ENCODE data around the gene NCKAP5. TPM values are rescaled to one million over a fixed set of nuclear protein-coding genes. Genes with fewer than 3 reads are reported as not detected.

NCKAP5 gene
- total RNA-seq, 1 donor from 2014 or later: not detected

DNA sequence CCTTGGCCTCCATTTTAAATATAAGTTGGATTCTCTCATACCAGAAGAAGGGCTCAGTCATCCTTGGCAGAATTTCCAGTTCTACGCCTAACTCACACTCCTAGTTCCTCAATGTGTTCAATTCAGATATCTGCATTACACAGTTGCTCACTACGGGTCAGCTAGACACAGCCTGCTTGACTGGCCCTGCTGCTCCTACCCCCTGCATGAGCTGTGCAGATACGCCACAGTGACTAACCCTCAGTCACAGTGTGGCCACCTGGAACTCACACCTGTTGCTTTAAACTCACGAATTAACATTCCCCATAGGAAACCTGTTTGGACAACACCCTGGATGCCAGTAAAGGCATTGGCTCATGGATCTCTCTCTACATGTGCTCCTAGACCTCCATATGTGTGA lies 429.6 kb downstream of the NCKAP5 start:
- no peaks in the 10 kb centered on the region for H3K27me3 Mint-ChIP-seq
- H3K27ac Mint-ChIP-seq: no peak overlapping the region
- no peaks in the 10 kb centered on the region for H3K4me1 Mint-ChIP-seq
- no peak for DNase-seq
- intact Hi-C loops (cut with micrococcal nuclease): no loop called here
- no peaks in the 10 kb centered on the region for H3K36me3 Mint-ChIP-seq (ENCODE audit: low read depth)
- H3K4me3 Mint-ChIP-seq: no peak overlapping the region
- no peaks in the 10 kb centered on the region for H3K9me3 Mint-ChIP-seq

DNA sequence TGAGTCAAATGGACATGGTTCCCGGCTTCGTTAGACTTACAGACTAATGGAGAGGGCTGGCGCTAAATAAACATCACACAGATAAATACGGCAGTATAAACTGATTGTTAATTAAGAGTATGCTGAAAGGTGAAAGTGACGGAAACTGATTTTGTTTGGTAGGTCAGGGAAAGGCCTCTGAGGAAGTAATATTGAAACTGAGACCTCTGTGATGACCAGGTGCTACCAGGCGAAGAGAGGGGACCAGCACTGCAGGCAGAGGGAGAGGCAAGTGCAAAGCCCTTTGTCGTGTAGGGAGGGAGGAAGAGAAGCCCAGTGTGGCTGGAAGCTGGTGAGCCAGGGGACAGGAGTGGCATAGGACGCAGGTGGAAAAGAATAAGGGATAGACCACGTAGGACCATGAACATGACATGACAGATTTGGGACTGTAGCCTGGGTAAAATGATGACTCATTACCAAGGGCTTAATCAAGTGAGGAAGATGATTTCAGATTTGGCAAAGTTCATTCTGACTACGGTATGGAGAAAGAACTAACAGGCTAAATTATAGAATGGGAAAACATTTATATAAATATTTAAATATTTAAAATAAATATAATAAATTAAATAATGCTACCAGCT lies 433.1 kb downstream of the NCKAP5 start:
- H3K4me3 Mint-ChIP-seq: no peak overlapping the region
- H3K4me1 Mint-ChIP-seq: no peaks in the 10 kb centered on the region
- intact Hi-C loops (cut with micrococcal nuclease): no loop called here
- H3K36me3 Mint-ChIP-seq (ENCODE audit: low read depth): no peaks in the 10 kb centered on the region
- no peaks in the 10 kb centered on the region for H3K9me3 Mint-ChIP-seq
- H3K27ac Mint-ChIP-seq: no peak overlapping the region
- no peaks in the 10 kb centered on the region for H3K27me3 Mint-ChIP-seq
- no peak for DNase-seq

DNA sequence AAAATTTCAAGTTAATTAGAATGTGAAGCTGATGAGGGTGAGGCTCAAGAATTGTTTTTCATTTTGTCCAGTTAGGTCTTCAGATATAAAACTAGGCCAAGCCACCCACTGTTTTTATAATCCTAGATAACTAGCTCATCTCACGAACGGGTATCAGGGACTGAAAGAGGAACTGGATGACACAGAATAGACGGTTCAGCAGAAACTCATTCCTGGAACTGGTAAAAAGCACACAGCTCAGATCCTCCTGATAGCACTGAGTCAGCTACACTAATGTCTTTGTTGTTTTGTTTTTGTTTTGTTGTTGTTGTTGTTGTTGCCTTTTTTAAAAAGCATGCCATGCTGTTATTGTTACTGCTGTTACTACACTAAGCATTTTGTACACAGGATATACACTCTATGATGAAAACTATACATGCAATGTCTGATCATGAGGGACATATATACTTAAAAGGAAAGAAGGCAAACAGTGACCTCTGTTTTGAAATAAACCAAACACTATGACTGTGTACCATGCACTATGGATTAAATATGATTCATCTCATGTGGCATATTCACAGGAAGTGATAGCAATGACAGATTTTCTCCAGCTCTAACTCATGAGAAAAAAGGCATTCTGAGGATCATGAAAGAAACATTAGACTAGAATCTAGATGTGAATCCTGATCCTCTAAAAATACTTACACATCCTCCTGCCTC lies 437.6 kb downstream of the NCKAP5 start:
- Mint-ChIP-seq H3K4me3 (no peak overlapping the region), H3K36me3 (ENCODE audit: low read depth) (no peaks in the 10 kb centered on the region), H3K27ac (peak overlapping the region; percentile 66), H3K9me3 (no peaks in the 10 kb centered on the region), H3K4me1 (no peaks in the 10 kb centered on the region), H3K27me3 (no peaks in the 10 kb centered on the region)
- intact Hi-C loops (cut with micrococcal nuclease): no loop called here
- DNase-seq: no peak

DNA sequence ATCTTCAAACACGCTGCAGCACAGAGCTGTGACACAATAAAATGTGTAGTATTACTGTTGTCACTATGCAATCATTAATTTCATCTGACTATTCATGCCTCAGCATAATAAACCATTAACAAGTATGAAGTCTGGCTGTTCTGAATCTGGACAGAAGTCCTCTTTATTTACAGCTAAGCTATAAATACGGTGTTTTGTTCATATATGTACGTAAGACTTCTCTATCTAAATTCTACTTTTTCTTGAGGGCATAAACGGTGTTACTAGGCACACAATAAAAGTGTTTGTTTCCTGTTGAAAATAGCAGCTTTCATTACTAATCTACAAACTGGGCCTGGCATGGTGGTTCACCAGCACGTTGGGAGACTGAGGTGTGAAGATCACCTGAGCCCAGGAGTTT lies 443.8 kb downstream of the NCKAP5 start:
- no peaks in the 10 kb centered on the region for H3K36me3 Mint-ChIP-seq (ENCODE audit: low read depth)
- no peak overlapping the region for H3K27ac Mint-ChIP-seq
- H3K4me3 Mint-ChIP-seq: no peak overlapping the region
- DNase-seq: no peak
- H3K4me1 Mint-ChIP-seq: no peaks in the 10 kb centered on the region
- intact Hi-C loops (cut with micrococcal nuclease): no loop called here
- no peaks in the 10 kb centered on the region for H3K27me3 Mint-ChIP-seq
- H3K9me3 Mint-ChIP-seq: no peaks in the 10 kb centered on the region

DNA sequence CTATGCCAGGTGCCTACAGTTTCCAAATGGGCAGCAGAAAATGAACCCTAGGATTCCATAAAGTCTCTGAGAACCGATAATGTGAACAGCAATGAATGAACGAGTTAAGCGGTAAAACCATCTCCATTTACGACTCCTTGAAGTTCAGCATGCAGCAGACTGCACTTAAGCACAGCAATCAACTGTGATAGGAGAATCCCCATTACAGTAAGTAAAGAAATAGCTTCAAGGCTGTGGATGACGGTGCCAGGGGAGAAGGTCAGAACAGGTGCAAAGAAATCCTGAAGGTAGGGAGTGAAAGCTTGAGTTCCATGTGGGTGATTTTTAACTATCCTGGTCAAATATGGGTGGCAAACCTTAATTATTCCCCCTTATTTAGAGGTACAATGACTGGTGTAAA lies 444.4 kb downstream of the NCKAP5 start:
- no peaks in the 10 kb centered on the region for H3K4me1 Mint-ChIP-seq
- H3K9me3 Mint-ChIP-seq: no peaks in the 10 kb centered on the region
- H3K27me3 Mint-ChIP-seq: no peaks in the 10 kb centered on the region
- intact Hi-C loops (cut with micrococcal nuclease): no loop called here
- no peak overlapping the region for H3K4me3 Mint-ChIP-seq
- no peak overlapping the region for H3K27ac Mint-ChIP-seq
- no peaks in the 10 kb centered on the region for H3K36me3 Mint-ChIP-seq (ENCODE audit: low read depth)
- DNase-seq: no peak

DNA sequence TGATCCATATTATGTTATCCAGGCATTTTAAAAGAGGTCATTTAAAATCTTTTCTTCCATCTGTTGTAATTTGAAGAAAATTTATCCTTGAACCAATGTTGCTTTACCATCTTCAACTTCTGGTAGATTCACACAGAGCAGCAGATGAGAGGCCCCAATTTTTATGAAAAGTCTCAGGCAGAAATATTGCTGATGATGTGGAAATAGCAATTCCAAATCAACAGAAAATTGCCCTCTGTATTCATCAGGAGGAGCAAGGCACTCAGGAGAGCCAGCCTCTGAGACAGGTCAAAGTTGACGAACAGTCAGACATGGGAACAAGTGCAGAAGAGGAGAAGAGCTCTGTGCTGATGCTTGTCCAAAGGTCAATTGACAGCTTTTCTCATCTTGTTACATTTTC lies 444.9 kb downstream of the NCKAP5 start:
- H3K27ac Mint-ChIP-seq: no peak overlapping the region
- no peak for DNase-seq

DNA sequence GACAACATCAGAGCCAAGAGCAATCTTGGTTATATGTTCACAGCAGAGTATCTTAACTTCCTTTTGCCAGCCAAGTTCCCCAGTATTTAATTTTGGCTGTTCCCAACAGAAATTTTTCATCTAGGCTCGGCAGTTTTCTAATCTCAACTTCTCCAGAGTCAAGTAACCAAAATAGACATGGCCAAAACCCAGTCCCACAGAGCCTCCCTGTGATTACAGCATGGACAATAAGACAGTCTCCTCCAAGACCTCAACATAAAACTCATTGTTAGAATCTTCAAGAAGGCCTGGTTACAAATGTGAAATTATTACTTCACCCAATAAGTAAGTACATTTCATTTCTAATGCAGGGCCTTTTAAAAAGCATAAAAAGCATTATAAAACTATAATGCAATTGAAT lies 445.7 kb downstream of the NCKAP5 start:
- no peaks in the 10 kb centered on the region for H3K9me3 Mint-ChIP-seq
- no peak overlapping the region for H3K27ac Mint-ChIP-seq
- no peaks in the 10 kb centered on the region for H3K36me3 Mint-ChIP-seq (ENCODE audit: low read depth)
- H3K4me1 Mint-ChIP-seq: no peaks in the 10 kb centered on the region
- no peak overlapping the region for H3K4me3 Mint-ChIP-seq
- no peaks in the 10 kb centered on the region for H3K27me3 Mint-ChIP-seq
- intact Hi-C loops (cut with micrococcal nuclease): no loop called here
- no peak for DNase-seq

More for the DNA sequence above, 444.9 kb downstream of the NCKAP5 start:
- H3K4me1 Mint-ChIP-seq: no peaks in the 10 kb centered on the region
- H3K36me3 Mint-ChIP-seq (ENCODE audit: low read depth): no peaks in the 10 kb centered on the region
- no peaks in the 10 kb centered on the region for H3K27me3 Mint-ChIP-seq
- intact Hi-C loops (cut with micrococcal nuclease): no loop called here
- no peaks in the 10 kb centered on the region for H3K9me3 Mint-ChIP-seq
- H3K4me3 Mint-ChIP-seq: no peak overlapping the region

DNA sequence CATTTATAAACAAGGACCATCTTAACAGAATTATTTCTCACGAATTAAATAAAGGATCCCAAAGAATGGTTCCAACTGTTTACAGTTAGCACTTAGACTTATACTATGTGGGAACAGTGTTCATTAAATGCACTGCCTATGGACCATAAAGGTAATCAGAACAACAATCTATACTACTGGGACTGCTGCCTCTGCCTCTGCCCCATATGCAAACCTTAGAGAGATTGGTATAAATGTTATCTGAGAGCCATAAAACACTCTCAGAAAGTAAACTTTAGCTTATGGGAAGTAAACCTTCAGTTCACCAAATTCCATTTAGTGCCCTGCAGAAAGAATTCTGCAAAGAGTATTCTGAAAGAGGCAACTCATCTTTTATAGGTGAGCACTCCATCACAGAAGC lies 448.0 kb downstream of the NCKAP5 start:
- intact Hi-C loops (cut with micrococcal nuclease): no loop called here
- Mint-ChIP-seq H3K4me3 (no peak overlapping the region), H3K27me3 (no peaks in the 10 kb centered on the region), H3K36me3 (ENCODE audit: low read depth) (no peaks in the 10 kb centered on the region), H3K9me3 (no peaks in the 10 kb centered on the region), H3K27ac (no peak overlapping the region), H3K4me1 (no peaks in the 10 kb centered on the region)
- no peak for DNase-seq

DNA sequence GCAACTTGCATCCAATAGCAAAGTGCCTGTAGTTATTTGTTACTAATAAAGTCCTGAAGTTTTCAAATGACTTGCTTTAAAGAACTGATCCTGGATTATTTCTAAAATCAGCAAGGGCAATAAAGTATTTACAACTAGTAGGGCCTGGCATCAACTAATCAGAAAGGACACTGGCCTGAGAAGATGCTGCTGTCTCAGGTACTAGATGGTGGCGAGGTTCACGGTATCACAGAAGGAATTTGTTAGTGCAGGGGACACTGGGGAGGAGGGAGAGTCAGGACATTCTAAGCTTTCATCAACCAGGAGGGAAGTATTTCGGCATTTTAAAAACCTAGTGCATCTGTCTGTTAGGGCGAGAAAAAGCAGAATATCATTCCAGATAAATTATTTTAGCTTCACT lies 458.1 kb downstream of the NCKAP5 start:
- Mint-ChIP-seq H3K9me3 (no peaks in the 10 kb centered on the region), H3K27me3 (no peaks in the 10 kb centered on the region)

DNA sequence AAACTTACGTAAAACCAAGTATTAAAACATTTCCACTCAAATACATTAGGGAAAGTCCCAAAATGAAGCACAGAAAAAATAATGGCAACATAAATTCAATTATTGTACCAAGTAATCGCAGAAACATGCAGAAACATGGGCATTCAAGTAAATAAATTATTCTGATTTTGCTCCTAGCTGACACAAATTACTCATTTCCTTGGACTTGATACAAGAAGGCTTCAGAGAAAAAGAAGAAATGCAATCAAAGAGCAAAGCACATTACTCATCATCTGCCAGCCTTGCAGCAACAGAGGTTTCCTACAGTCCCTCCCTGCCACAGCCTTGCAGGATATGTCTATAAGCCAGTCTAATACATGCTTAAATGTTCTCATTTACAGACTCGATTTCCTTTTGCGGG lies 458.5 kb downstream of the NCKAP5 start:
- Mint-ChIP-seq H3K27ac (no peak overlapping the region), H3K36me3 (ENCODE audit: low read depth) (no peaks in the 10 kb centered on the region)

More for the DNA sequence above, 458.1 kb downstream of the NCKAP5 start:
- Mint-ChIP-seq H3K27ac (no peak overlapping the region), H3K36me3 (ENCODE audit: low read depth) (no peaks in the 10 kb centered on the region), H3K4me3 (no peak overlapping the region), H3K4me1 (no peaks in the 10 kb centered on the region)
- DNase-seq: no peak
- intact Hi-C loops (cut with micrococcal nuclease): no loop called here

DNA sequence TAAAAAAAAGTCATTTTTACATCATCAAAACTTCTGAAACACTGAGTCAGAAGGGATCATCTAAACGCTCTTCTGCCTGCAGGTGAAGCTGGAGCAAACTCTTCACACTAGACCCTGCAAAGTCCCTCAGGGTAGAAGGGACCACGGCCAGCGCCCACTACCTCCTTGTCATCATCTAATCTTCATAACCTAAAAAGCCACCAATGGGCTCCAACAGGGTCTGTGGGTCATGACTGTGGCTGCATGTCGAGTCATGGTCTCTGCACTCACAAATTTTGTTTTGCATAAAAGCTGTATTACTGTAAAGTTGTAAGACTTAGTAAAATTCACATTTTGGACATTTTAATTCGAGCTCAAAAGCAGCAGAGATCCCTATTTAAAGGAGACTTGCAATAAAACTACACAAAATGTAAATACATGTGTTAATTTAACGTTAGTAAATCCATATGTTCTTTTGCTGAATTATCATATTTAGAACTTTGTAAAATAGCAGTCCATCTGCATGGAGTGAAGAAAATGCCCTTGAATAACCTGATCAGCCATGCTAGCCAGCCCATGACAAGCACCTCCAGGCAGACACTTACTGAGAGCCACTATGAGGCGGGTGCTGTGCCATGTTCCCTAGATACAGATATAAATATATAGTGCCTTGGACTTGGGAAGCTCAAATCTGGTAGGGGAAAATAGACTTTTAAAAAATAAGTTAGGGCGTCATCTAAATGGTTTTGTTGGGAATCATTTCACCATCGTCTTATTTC lies 461.0 kb downstream of the NCKAP5 start:
- no peak overlapping the region for H3K27ac Mint-ChIP-seq

More for the DNA sequence above, 458.5 kb downstream of the NCKAP5 start:
- no peaks in the 10 kb centered on the region for H3K9me3 Mint-ChIP-seq
- intact Hi-C loops (cut with micrococcal nuclease): no loop called here
- DNase-seq: no peak
- H3K4me3 Mint-ChIP-seq: no peak overlapping the region
- H3K27me3 Mint-ChIP-seq: no peaks in the 10 kb centered on the region
- no peaks in the 10 kb centered on the region for H3K4me1 Mint-ChIP-seq

DNA sequence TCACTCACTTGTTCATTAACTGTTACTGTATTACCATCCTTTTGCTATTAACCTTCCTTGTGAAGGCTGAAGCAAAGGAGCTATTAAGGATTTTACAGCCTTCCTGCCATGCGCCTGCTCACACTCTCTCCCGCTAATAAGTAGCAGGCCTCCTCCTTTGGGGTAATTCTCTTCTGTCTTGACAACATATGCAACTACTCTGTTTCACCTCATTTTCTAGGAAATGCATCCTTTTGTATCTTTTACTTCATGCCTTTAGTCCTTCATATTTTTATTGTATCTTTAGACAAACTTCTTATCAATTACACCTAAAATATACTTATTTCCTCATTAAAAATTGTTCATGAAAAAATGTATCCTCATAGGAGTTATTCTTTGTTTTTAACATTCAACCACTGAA lies 463.4 kb downstream of the NCKAP5 start:
- no peak for DNase-seq
- no peaks in the 10 kb centered on the region for H3K4me1 Mint-ChIP-seq
- no peak overlapping the region for H3K4me3 Mint-ChIP-seq
- H3K27ac Mint-ChIP-seq: no peak overlapping the region
- H3K27me3 Mint-ChIP-seq: no peaks in the 10 kb centered on the region
- no peaks in the 10 kb centered on the region for H3K9me3 Mint-ChIP-seq
- intact Hi-C loops (cut with micrococcal nuclease): no loop called here
- H3K36me3 Mint-ChIP-seq (ENCODE audit: low read depth): no peaks in the 10 kb centered on the region

More for the DNA sequence above, 461.0 kb downstream of the NCKAP5 start:
- Mint-ChIP-seq H3K9me3 (no peaks in the 10 kb centered on the region), H3K4me3 (no peak overlapping the region), H3K36me3 (ENCODE audit: low read depth) (no peaks in the 10 kb centered on the region), H3K4me1 (no peaks in the 10 kb centered on the region), H3K27me3 (no peaks in the 10 kb centered on the region)
- no peak for DNase-seq
- intact Hi-C loops (cut with micrococcal nuclease): no loop called here

DNA sequence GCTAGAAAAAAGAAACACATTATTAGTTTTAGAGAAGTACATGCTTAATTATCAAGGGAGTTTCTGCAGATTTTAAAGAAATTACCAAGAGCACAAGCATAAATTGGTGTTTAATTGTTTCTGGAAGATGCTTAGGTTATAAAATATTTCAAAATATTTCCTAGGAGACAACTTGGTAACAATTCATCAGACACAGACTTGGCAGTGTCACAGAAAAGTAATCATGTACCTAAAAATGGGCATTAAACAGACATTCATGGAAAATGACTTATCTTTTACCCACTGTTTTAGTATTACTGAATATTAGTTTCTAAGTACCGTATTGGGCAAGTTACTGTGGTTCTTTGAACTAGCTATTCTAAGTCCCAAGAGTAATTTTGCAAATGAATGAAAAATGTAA lies 469.5 kb downstream of the NCKAP5 start:
- Mint-ChIP-seq H3K9me3 (no peaks in the 10 kb centered on the region), H3K36me3 (ENCODE audit: low read depth) (no peaks in the 10 kb centered on the region), H3K4me3 (no peak overlapping the region), H3K4me1 (no peaks in the 10 kb centered on the region), H3K27ac (no peak overlapping the region), H3K27me3 (no peaks in the 10 kb centered on the region)
- intact Hi-C loops (cut with micrococcal nuclease): no loop called here
- DNase-seq: no peak

DNA sequence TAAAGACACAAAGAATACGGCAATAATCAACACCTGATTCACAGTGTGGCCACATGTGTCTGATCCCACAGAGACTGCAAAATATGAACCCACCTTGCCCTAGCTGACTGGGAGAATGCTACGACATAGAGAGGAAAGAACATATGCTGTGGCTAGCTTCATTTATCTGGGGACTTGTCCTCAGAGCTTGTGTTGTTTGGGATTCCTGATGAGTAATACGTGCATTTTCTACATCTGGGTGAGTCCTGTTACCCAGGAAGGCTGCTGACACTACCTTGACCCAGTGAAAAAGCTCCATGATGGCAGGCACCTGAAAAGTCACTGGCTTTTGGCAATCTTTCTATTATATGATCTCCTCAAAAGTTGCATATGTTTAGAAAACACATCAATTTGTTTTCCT lies 470.6 kb downstream of the NCKAP5 start:
- Mint-ChIP-seq H3K4me3 (no peak overlapping the region), H3K36me3 (ENCODE audit: low read depth) (no peaks in the 10 kb centered on the region), H3K9me3 (no peaks in the 10 kb centered on the region), H3K4me1 (no peaks in the 10 kb centered on the region), H3K27me3 (no peaks in the 10 kb centered on the region), H3K27ac (no peak overlapping the region)
- intact Hi-C loops (cut with micrococcal nuclease): no loop called here
- DNase-seq: peak; percentile 9

Measured in activated CD4-positive, alpha-beta T cell treated with anti-CD3 and anti-CD28 coated beads, Interleukin-2, amount 10 ng/mL, durations not matched to agents 24 days and 14 days (primary cell).